Prostate gland (tissue), 2 donors: ENCODE measurements around the gene ANXA6. TPM values are rescaled to one million over a fixed set of nuclear protein-coding genes. Genes with fewer than 3 reads are reported as not detected.

Experiments used
- DNase-seq: peaks from one replicate; pipeline ENCODE4 v3.0.0-alpha.2; 2019; ENCODE audit warnings: low spot score
- H3K27ac ChIP-seq, 2 donors: fragments of 200-600 bp; sonication (generic); 2 replicates each; pipeline ENCODE4 v1.5.1; 2017 to 2019
- H3K27me3 ChIP-seq: fragments of 200-600 bp; sonication (generic); replicated peaks from 2 replicates; pipeline ENCODE4 v1.5.1; 2019; ENCODE audit not compliant: insufficient read depth
- H3K36me3 ChIP-seq, 2 donors: fragments of 200-600 bp; sonication (generic); 1 replicate in 1 of 2; 2 replicates in 1 of 2; pipeline versions ENCODE4 v1.5.1 to v1.8.1; 2017 to 2019
- H3K4me1 ChIP-seq: fragments of 200-600 bp; sonication (generic); replicated peaks from 2 replicates; pipeline ENCODE4 v1.5.1; 2019
- H3K4me3 ChIP-seq, 2 donors: fragments of 200-600 bp; sonication (generic); 2 replicates each; pipeline ENCODE4 v1.5.1; 2017 to 2019
- H3K9me3 ChIP-seq: fragments of 200-600 bp; sonication (generic); 2 replicates; pipeline ENCODE4 v1.5.1; 2017
- CTCF ChIP-seq, 4 experiments: fragments of 200-600 bp in 2 of 4; fragments of 450-650 bp in 2 of 4; sonication (generic) in 2 of 4; IDR thresholded peaks; 1 replicate in 3 of 4; 2 replicates in 1 of 4; pipeline ENCODE4 v1.5.1; 2016 to 2019; ENCODE audit warnings: antibody characterized with exemption in 4 of 4, mild to moderate bottlenecking in 2 of 4, moderate library complexity in 2 of 4
- POLR2A ChIP-seq: fragments of 450-650 bp; IDR thresholded peaks from one replicate; pipeline ENCODE4 v1.6.1; 2016; ENCODE audit warnings: antibody characterized with exemption, mild to moderate bottlenecking
- POLR2AphosphoS5 ChIP-seq: sonication (generic); formaldehyde crosslinking; IDR thresholded peaks from one replicate; pipeline ENCODE4 v1.6.1; 2017; ENCODE audit warnings: antibody characterized with exemption
- WGBS: methylation state at CpG from one replicate; pipeline ENCODE4 v1.1.5; 2018; 5-methylcytosine and 5-hydroxymethylcytosine counted together
- intact Hi-C: fragments of 100-400 bp; cut with DNase I; formaldehyde crosslinking; loops from one replicate; pipeline ENCODE4 v1.14.2; 2022
- total RNA-seq, 2 donors: library from RNA; depleted of rRNA; stranded (reverse); fragments of >200 nt; gene quantifications; one replicate each; pipeline ENCODE4 v1.1.0, GENCODE V29; 2016

ANXA6 gene
- total RNA-seq, 2 donors from 2014 or later: 85.7 to 184 TPM

- 48% methylated on average over 9 of the region's 9 CpGs for WGBS
Observed at GRCh38 chr5:151085517-151086041, 72.0 kb downstream of the ANXA6 start.

GRCh38 chr5:151084363-151084762, 73.2 kb downstream of the ANXA6 start:
- H3K27ac ChIP-seq: no peak overlapping the region
- DNase-seq: no peak
- TF ChIP-seq CTCF (IDR thresholded peaks at IDR 0.05) (no peak), POLR2A (no peak), POLR2AphosphoS5 (no peak)
- H3K4me3 ChIP-seq: no peak overlapping the region
- 91% methylated on average over 7 of the region's 7 CpGs for WGBS
- no peaks in the 10 kb centered on the region for H3K4me1 ChIP-seq
- H3K36me3 ChIP-seq: no peaks in the 10 kb centered on the region
- H3K9me3 ChIP-seq: no peaks in the 10 kb centered on the region
- no peaks in the 10 kb centered on the region for H3K27me3 ChIP-seq
- intact Hi-C loops: no loop called here

More at GRCh38 chr5:151085517-151086041, 72.0 kb downstream of the ANXA6 start:
- H3K27ac ChIP-seq: peak overlapping the region in 1 of 2 donors; percentile 11
- intact Hi-C loops: no loop called here
- no peaks in the 10 kb centered on the region for H3K36me3 ChIP-seq
- no peaks in the 10 kb centered on the region for H3K27me3 ChIP-seq
- H3K4me1 ChIP-seq: no peaks in the 10 kb centered on the region
- H3K4me3 ChIP-seq: no peak overlapping the region
- no peak for DNase-seq
- TF ChIP-seq POLR2A: no peak
- TF ChIP-seq CTCF (IDR thresholded peaks at IDR 0.05): no peak
- TF ChIP-seq POLR2AphosphoS5: no peak
- H3K9me3 ChIP-seq: no peaks in the 10 kb centered on the region

DNA sequence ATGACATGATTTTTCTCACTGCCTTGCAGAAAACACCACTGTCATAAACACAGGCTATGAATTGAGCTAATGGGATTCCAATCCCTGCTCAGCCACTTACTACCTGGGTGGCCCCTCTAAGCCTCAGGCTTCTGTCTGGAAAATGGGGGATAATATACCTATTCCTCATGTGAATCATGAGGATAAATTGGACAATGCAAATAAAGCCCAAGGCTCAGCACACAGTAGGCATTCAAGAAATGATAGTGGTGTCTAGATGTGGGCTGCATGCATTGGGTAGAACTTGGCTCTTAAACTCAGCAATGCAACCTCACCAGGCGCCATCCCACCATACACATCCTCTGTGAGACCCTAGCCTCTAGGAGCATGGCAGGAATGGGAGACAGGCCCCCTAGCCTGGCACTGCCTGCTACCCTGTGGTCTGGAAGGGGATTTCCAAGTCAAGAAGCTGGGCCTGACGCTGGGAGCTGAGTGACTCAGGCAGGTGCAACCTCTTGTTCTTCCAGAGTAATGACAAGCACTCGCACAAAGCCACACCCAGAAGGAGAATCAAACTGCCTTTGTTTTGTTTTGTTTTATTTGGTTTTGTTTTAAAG, 74.4 kb downstream of the ANXA6 start:
- H3K9me3 ChIP-seq: no peaks in the 10 kb centered on the region
- H3K27me3 ChIP-seq: no peaks in the 10 kb centered on the region
- H3K27ac ChIP-seq: no peak overlapping the region
- intact Hi-C loops: no loop called here
- TF ChIP-seq POLR2A (no peak), POLR2AphosphoS5 (no peak), CTCF (IDR thresholded peaks at IDR 0.05) (no peak)
- H3K36me3 ChIP-seq: no peaks in the 10 kb centered on the region
- no peak for DNase-seq
- no peaks in the 10 kb centered on the region for H3K4me1 ChIP-seq
- no peak overlapping the region for H3K4me3 ChIP-seq
- WGBS: 63% methylated on average over 3 of the region's 3 CpGs

DNA sequence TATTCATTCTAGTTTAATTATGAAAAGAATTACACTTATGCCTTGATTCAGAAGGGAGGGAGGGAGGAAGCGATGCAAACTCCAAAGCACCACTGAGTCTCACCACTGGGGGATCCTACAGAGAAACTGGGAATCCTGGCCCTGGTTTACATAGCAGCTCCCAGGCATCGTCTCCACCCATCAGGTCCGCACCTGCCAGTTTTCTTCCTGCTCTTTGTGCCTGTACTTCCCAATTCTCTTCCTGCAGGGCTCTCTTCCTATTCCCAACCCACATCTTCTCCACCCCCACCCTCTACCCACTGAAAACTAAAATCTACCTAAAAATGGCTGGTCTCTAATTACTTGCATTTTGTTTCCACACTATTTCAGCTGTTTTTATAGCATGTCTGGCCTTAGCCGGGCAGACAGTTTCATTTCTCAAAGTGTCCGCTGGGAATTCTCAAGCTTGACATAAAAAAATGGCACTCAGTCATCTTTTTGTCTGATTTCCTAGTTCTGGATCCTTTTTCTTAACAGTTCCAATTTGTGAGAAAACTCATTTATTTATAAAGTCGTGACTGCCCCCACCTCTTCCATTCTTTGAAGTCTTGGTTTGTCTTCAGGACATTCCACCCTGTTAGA, 75.2 kb downstream of the ANXA6 start:
- H3K27ac ChIP-seq: peak overlapping the region in 1 of 2 donors; percentile 90
- H3K9me3 ChIP-seq: no peaks in the 10 kb centered on the region
- H3K4me1 ChIP-seq: no peaks in the 10 kb centered on the region
- intact Hi-C loops: no loop called here
- TF ChIP-seq CTCF (IDR thresholded peaks at IDR 0.05) (no peak), POLR2AphosphoS5 (no peak), POLR2A (no peak)
- no peak overlapping the region for H3K4me3 ChIP-seq
- 76% methylated on average over 6 of the region's 6 CpGs for WGBS
- no peaks in the 10 kb centered on the region for H3K27me3 ChIP-seq
- DNase-seq: no peak
- no peaks in the 10 kb centered on the region for H3K36me3 ChIP-seq
